Upper lobe of left lung (tissue), 6 donors: ENCODE data around the gene GPR21. TPM values are rescaled to one million over a fixed set of nuclear protein-coding genes. Genes with fewer than 3 reads are reported as not detected.

Experiments used
- ATAC-seq, 2 donors: fragments of 200-7000 bp; cut with Tn5 transposase; one replicate each; pipeline ENCODE4 v1.9.1; 2022; ENCODE audit warnings: mild to moderate bottlenecking in 2 of 2, moderate library complexity in 2 of 2; ENCODE audit not compliant: low FRiP score in 2 of 2
- DNase-seq, 2 donors: peaks; one replicate each; pipeline ENCODE4 v3.0.0-alpha.2; 2019 to 2020
- H3K27ac ChIP-seq, 4 donors: fragments of 200-600 bp; sonication (generic); one replicate each; pipeline ENCODE4 v1.5.1; 2016 to 2019
- H3K27me3 ChIP-seq, 4 donors: fragments of 200-600 bp; sonication (generic); one replicate each; pipeline ENCODE4 v1.5.1; 2017 to 2019
- H3K36me3 ChIP-seq, 4 donors: fragments of 200-600 bp; sonication (generic); one replicate each; pipeline ENCODE4 v1.5.1; 2016 to 2019
- H3K4me1 ChIP-seq, 4 donors: fragments of 200-600 bp; sonication (generic); one replicate each; pipeline ENCODE4 v1.5.1; 2018 to 2019
- H3K4me3 ChIP-seq, 4 donors: fragments of 200-600 bp; sonication (generic); one replicate each; pipeline ENCODE4 v1.5.1; 2017 to 2019; ENCODE audit warnings: mild to moderate bottlenecking in 2 of 4, moderate library complexity in 1 of 4
- H3K9me3 ChIP-seq, 4 donors: fragments of 200-600 bp; sonication (generic); one replicate each; pipeline ENCODE4 v1.5.1; 2018 to 2019
- CTCF ChIP-seq, 6 experiments: fragments of 450-650 bp in 4 of 6; fragments of 200-600 bp in 2 of 6; sonication (generic) in 2 of 6; IDR thresholded peaks; one replicate each; pipeline ENCODE4 v1.5.1; 2016 to 2019; ENCODE audit warnings: antibody characterized with exemption in 6 of 6
- EP300 ChIP-seq, 4 donors: sonication (generic); formaldehyde crosslinking; IDR thresholded peaks; one replicate each; pipeline ENCODE4 v1.5.1; 2017; ENCODE audit warnings: antibody characterized with exemption in 4 of 4, control low read depth in 2 of 4
- POLR2A ChIP-seq, 4 donors: fragments of 450-650 bp; IDR thresholded peaks; one replicate each; pipeline ENCODE4 v1.5.1; 2016 to 2017; ENCODE audit warnings: antibody characterized with exemption in 4 of 4, mild to moderate bottlenecking in 2 of 4
- POLR2AphosphoS5 ChIP-seq, 2 donors: sonication (generic); formaldehyde crosslinking; IDR thresholded peaks; one replicate each; pipeline ENCODE4 v1.5.1; 2017; ENCODE audit warnings: antibody characterized with exemption in 2 of 2
- WGBS, 2 donors: methylation state at CpG; one replicate each; pipeline ENCODE4 v1.1.5; 2017 to 2018; 5-methylcytosine and 5-hydroxymethylcytosine counted together
- total RNA-seq, 6 donors: library from RNA; depleted of rRNA in 4 of 6; stranded (reverse); fragments of >200 nt in 4 of 6; gene quantifications; one replicate each; pipeline versions ENCODE4 v1.1.0 to v1.2.1, GENCODE V29; 2016 to 2021
- donor health status: DM: no; HTN: no; CAD: no; lungs with moderate emphysema.
- donor health status: DM: no; HTN: yes; CAD: no; lungs with severe emphysema.

GPR21 gene
- total RNA-seq, 6 donors from 2014 or later = 1.6 to 3.1 (median 2.1) TPM; not detected in 3

GRCh38 chr9:123039617-123040219, 6.3 kb downstream of the GPR21 start:
- Histone ChIP-seq H3K4me3 (no peak overlapping the region), H3K9me3 (no peaks in the 10 kb centered on the region), H3K27ac (peak overlapping the region in 2 of 4 donors; percentile 3 to 36), H3K27me3 (no peaks in the 10 kb centered on the region), H3K4me1 (peaks cover 0 to 8% (median 5%) of the 10 kb centered on the region in 4 donors), H3K36me3 (peaks cover 0 to 6% (median 0%) of the 10 kb centered on the region in 4 donors)
- ATAC-seq (no peak), DNase-seq (no peak)
- no peak for TF ChIP-seq CTCF (IDR thresholded peaks at IDR 0.05)
- TF ChIP-seq POLR2A (IDR thresholded peaks at IDR 0.05) = no peak
- TF ChIP-seq POLR2AphosphoS5 (IDR thresholded peaks at IDR 0.05) = no peak
- TF ChIP-seq EP300 (IDR thresholded peaks at IDR 0.05) = no peak
- WGBS, 2 donors = 31 to 50% methylated on average over 1 of the region's 1 CpG

- Histone ChIP-seq H3K27me3 (no peaks in the 10 kb centered on the region), H3K27ac (no peak overlapping the region), H3K4me1 (peaks cover 0 to 8% (median 5%) of the 10 kb centered on the region in 4 donors), H3K4me3 (no peak overlapping the region), H3K9me3 (no peaks in the 10 kb centered on the region), H3K36me3 (no peaks in the 10 kb centered on the region)
- 68 to 90% methylated on average over 1 of the region's 1 CpG for WGBS, 2 donors
- DNase-seq (no peak), ATAC-seq (no peak)
- TF ChIP-seq POLR2AphosphoS5 (IDR thresholded peaks at IDR 0.05) (no peak), POLR2A (IDR thresholded peaks at IDR 0.05) (no peak), CTCF (IDR thresholded peaks at IDR 0.05) (no peak), EP300 (IDR thresholded peaks at IDR 0.05) (no peak)
Measured at GRCh38 chr9:123040801-123041200, 7.3 kb downstream of the GPR21 start.

GRCh38 chr9:123041489-123041888, 8.0 kb downstream of the GPR21 start:
- no peak overlapping the region for H3K27ac ChIP-seq
- ATAC-seq = no peak
- H3K36me3 ChIP-seq = no peaks in the 10 kb centered on the region
- no peaks in the 10 kb centered on the region for H3K27me3 ChIP-seq
- H3K9me3 ChIP-seq = no peaks in the 10 kb centered on the region
- 78 to 82% methylated on average over 2 of the region's 2 CpGs for WGBS, 2 donors
- H3K4me1 ChIP-seq = peaks cover 0 to 8% (median 5%) of the 10 kb centered on the region in 4 donors
- H3K4me3 ChIP-seq = no peak overlapping the region
- DNase-seq = no peak
- TF ChIP-seq CTCF (IDR thresholded peaks at IDR 0.05) (no peak), POLR2A (IDR thresholded peaks at IDR 0.05) (no peak), EP300 (IDR thresholded peaks at IDR 0.05) (no peak), POLR2AphosphoS5 (IDR thresholded peaks at IDR 0.05) (no peak)

GRCh38 chr9:123043081-123043939, 9.8 kb downstream of the GPR21 start:
- DNase-seq (no peak), ATAC-seq (no peak)
- Histone ChIP-seq H3K27ac (no peak overlapping the region), H3K27me3 (no peaks in the 10 kb centered on the region), H3K4me3 (no peak overlapping the region), H3K4me1 (peaks cover 0 to 14% (median 6%) of the 10 kb centered on the region in 4 donors), H3K9me3 (no peaks in the 10 kb centered on the region), H3K36me3 (no peaks in the 10 kb centered on the region)
- 78 to 80% methylated on average over 5 of the region's 5 CpGs for WGBS, 2 donors
- TF ChIP-seq POLR2AphosphoS5 (IDR thresholded peaks at IDR 0.05) (no peak), POLR2A (IDR thresholded peaks at IDR 0.05) (no peak), CTCF (IDR thresholded peaks at IDR 0.05) (no peak), EP300 (IDR thresholded peaks at IDR 0.05) (no peak)
